Measurements from ENCODE around the gene LSM11. TPM values are rescaled to one million over a fixed set of nuclear protein-coding genes. Genes with fewer than 3 reads are reported as not detected.

Gene LSM11
- total RNA-seq, 1 donor, result 4.9 TPM

DNA sequence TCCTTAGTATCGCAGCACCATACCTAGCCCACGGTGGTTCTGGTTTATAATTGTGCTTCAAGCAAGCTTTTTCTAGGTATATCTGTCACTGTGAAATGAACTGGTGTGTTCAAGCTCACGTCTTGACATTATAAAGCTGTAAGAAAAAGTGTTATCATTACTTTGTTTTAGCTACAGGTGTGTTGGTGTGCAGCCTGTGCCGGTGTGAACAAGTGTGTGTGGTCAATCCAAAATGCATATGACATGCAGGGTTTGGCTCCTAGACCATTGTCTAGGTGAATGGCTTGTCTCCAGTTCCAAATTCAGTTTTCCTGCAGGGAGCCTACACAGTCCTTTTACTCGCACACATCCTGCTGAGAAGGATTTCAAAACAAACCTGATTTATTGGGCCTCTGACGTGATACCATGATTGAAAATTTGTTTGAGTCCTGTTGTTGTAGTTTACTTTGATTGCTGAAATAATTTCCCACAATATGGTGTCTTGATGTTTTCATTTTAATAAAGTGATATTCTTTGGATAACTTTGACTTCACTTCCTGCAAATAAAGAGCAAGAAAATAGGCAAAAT, 3.7 kb downstream of the LSM11 start:
- H3K4me3 ChIP-seq (ENCODE audit: low read depth, low read length), result no peak overlapping the region
- TF ChIP-seq, protein P1, sequence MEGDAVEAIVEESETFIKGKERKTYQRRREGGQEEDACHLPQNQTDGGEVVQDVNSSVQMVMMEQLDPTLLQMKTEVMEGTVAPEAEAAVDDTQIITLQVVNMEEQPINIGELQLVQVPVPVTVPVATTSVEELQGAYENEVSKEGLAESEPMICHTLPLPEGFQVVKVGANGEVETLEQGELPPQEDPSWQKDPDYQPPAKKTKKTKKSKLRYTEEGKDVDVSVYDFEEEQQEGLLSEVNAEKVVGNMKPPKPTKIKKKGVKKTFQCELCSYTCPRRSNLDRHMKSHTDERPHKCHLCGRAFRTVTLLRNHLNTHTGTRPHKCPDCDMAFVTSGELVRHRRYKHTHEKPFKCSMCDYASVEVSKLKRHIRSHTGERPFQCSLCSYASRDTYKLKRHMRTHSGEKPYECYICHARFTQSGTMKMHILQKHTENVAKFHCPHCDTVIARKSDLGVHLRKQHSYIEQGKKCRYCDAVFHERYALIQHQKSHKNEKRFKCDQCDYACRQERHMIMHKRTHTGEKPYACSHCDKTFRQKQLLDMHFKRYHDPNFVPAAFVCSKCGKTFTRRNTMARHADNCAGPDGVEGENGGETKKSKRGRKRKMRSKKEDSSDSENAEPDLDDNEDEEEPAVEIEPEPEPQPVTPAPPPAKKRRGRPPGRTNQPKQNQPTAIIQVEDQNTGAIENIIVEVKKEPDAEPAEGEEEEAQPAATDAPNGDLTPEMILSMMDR (IDR thresholded peaks at IDR 0.05; ENCODE audit: insufficient read depth, low read length), result no peak
- no peak for DNase-seq (ENCODE audit: low read depth)

DNA sequence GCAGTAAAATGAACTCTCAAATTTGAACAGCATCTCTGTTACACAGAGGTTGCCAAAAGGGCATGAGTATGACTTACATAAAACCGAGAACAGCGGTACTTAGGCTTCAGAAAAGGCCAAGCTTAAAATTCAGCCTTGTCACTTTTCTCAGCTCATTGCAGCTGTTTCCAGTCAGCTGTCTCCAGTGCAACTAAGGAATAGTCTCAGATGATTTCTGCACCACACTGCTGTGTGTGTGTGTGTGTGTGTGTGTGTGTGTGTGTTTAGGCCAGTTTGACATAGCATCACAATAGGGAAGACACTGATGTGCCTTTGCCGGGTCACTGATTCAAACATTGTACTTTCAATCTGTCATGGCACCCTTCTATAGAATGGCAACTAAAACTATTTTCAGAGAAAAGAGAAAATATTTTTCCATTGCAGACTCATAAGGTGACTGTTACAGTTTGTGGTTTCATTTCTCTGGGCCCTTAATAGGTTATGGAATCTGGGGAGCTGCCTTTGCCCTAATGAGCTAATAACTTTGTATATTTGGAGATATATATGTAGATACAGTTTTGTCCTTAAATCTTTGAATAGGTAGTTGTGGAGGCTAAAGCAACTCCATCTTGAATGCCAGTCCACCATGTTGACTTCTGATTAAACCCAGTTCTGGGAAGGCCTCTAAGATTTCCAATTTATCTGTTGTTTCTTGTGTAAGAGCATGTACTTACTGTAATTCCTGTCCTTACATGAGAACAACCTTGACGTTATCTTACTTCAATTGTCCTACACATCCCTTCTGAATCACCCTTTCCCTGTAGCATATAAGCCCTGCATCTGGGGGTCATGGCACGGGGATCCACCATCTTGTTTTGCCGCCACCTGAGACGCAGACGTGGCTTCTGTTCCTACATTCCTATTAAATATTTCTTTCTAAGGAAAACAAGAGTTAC, 4.5 kb downstream of the LSM11 start:
- no peak overlapping the region for H3K4me3 ChIP-seq (ENCODE audit: low read depth, low read length)
- DNase-seq (ENCODE audit: low read depth), result no peak
- TF ChIP-seq, protein P1 (IDR thresholded peaks at IDR 0.05; ENCODE audit: insufficient read depth, low read length), result no peak

DNA sequence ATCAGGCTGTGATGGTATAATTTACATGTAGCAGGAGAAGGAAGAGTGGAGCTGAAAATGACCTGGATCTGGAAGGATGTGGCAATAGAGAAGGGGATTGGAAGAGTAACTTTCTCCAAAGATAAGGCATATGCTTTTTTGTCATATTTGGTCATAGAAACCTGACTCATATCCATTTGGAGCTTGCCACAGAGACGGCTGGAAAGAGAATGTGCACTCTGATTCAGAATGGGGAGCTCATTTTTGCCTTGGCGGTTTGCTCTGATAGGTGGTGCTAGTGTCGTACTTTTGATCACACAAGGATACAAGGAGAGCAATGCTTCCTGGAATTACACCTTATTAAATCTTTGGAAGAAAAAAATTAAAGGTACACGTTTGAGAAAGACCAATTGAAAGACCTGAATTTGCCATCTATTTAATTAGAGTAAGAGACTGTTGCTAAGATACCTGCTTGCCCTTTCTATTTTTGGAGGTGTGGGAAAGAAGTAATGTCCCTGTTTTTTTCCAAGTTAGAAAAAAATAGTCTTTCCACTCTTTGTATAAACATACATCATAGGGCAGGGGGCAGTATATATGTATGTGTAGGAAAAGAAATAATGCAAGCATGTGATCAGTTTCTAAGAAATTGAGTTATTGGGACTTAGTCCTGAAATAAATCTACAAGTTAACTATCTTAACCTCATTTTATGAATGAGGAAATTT, 5.4 kb downstream of the LSM11 start:
- peak; percentile 88 for DNase-seq (ENCODE audit: low read depth)
- no peak overlapping the region for H3K4me3 ChIP-seq (ENCODE audit: low read depth, low read length)
- TF ChIP-seq, protein P1 (IDR thresholded peaks at IDR 0.05; ENCODE audit: insufficient read depth, low read length), result no peak

DNA sequence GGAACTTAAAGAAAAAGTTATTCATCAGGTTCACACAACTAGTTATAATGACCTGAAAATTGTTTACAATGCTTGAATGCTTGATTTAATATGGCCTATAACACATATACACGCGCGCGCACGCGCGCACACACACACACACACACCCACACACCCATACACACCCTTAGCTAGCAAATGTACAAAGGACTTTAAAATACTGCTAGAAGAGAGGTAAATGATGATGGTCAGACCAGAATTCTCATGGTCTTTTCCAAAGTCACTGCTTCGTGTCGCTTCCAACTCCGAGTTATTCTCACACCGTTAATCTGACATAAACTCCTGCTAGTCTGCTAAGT, 5.9 kb downstream of the LSM11 start:
- no peak overlapping the region for H3K4me3 ChIP-seq (ENCODE audit: low read depth, low read length)
- DNase-seq (ENCODE audit: low read depth), result no peak
- TF ChIP-seq, protein P1 (IDR thresholded peaks at IDR 0.05; ENCODE audit: insufficient read depth, low read length), result no peak

DNA sequence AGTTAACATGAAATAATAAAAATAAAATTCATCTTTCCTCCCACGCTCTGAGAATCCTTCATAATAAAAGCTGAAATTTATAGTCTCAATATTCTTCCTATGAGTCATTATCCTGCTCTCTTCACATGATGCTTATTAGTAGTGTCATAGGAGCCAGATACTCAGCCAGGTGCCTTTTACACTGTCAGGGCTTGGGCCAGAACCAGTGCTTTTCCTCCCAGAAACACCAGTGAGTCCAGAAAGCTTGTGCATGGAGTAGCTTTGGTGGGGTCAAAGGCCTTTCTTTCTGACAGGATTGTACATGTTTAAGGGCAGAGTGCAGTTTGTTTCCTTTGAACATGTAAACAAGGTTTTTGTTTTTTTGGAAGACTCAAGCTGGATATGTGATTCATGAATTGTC, 6.8 kb downstream of the LSM11 start:
- TF ChIP-seq, protein P1 (IDR thresholded peaks at IDR 0.05; ENCODE audit: insufficient read depth, low read length), result no peak
- DNase-seq (ENCODE audit: low read depth), result peak; percentile 32
- H3K4me3 ChIP-seq (ENCODE audit: low read depth, low read length), result no peak overlapping the region

DNA sequence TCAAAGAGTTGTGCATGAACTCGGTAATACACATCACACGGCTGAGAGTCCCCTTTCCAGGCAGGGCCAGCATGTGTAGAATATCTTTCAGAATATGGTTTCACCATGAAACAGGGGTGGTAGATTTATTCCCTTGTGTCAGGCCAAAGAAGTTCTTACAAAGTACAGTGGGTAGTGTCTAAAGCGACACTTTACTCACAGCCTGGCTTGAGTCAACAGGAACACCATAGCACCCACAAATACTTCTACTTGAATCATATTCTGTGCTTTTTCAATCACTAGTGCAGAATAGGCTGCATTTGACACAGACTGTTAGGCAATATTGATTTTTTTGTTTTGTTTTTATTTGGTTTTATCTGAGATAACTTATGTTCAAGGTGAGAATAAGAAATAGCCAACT, 12.6 kb downstream of the LSM11 start:
- no peak overlapping the region for H3K4me3 ChIP-seq (ENCODE audit: low read depth, low read length)
- DNase-seq (ENCODE audit: low read depth), result no peak
- TF ChIP-seq, protein P1 (IDR thresholded peaks at IDR 0.05; ENCODE audit: insufficient read depth, low read length), result no peak
